ENCODE results near the gene INO80E.

GRCh38 chr16:30022887-30023286 is 26.8 kb downstream of the INO80E start, which contains the start of gene C16orf92:
- TF ChIP-seq, protein P1, sequence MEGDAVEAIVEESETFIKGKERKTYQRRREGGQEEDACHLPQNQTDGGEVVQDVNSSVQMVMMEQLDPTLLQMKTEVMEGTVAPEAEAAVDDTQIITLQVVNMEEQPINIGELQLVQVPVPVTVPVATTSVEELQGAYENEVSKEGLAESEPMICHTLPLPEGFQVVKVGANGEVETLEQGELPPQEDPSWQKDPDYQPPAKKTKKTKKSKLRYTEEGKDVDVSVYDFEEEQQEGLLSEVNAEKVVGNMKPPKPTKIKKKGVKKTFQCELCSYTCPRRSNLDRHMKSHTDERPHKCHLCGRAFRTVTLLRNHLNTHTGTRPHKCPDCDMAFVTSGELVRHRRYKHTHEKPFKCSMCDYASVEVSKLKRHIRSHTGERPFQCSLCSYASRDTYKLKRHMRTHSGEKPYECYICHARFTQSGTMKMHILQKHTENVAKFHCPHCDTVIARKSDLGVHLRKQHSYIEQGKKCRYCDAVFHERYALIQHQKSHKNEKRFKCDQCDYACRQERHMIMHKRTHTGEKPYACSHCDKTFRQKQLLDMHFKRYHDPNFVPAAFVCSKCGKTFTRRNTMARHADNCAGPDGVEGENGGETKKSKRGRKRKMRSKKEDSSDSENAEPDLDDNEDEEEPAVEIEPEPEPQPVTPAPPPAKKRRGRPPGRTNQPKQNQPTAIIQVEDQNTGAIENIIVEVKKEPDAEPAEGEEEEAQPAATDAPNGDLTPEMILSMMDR (IDR thresholded peaks at IDR 0.05 in 4 of 5, conservative IDR thresholded peaks at IDR 0.05 in 1 of 5): no peak
- no peak for TF ChIP-seq POLR2A (IDR thresholded peaks at IDR 0.05)

Data from gastrocnemius medialis (tissue), 4 donors.